Activated CD4-positive, alpha-beta T cell treated with anti-CD3 and anti-CD28 coated beads for 24 hours (primary cell): Measurements from ENCODE around the gene CAMSAP1.
"Not testable (repeated sequence)": the region's sequence is repeated elsewhere in the genome, so short reads cannot be mapped to it uniquely, and the experiment has no call there.

Experiments used
- DNase-seq, 2 donors: peaks; one replicate each; pipeline ENCODE4 v3.0.0-alpha.2; 2020; ENCODE audit warnings: low read depth in 2 of 2

The CAMSAP1 gene

DNA sequence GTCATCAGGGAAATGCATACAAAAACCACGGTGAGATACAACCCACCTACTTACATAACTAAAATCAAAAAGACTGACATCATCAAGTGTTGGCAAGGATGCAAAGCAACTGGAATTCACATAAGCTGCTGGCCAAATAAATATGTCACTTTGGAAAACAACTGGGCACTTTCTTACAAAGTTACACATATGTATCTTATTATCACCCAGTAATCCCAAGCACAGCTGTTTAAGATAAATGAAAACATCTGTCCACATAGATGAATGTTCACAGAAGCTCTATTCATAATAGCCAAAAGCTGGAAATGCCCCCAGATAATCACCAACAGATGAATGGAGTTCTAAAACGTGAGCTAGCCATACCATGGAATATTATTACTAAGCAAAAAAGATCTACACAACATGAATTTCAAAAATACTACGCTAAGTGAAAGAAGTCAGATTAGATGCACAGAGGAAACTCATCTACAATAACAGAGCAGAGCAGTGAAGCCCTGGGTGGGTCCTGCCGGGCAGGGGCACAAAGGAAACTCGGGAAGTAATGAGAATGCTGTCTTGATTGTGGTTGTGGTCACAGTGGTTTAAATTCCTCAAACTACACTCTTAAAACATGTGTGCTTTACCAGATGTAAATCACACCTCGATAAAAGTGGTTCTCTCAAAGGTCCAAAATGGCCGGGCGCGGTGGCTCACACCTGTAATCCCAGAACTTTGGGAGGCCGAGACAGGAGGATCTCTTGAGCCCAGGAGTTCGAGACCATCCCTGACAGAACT lies 8.5 kb downstream of the CAMSAP1 start:
- no peak for DNase-seq

DNA sequence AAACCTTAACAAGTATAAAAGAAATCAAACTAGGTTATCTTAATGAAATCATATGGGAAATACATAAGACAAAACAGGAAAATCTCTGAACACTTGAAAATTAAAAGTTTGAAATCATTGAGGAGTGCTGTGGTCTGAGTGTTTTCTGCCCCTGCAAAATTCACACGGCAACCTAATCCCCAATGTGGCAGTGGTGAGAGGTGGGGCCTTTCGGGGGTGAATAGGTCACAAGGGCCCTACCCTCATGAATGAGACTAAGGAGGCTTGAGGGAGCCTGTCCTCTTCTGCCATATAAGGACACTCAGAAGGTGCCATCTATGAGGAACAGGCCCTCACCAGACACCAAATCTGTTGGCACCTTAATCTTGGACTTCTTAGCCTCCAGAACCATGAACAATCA lies 10.7 kb downstream of the CAMSAP1 start:
- no peak for DNase-seq

DNA sequence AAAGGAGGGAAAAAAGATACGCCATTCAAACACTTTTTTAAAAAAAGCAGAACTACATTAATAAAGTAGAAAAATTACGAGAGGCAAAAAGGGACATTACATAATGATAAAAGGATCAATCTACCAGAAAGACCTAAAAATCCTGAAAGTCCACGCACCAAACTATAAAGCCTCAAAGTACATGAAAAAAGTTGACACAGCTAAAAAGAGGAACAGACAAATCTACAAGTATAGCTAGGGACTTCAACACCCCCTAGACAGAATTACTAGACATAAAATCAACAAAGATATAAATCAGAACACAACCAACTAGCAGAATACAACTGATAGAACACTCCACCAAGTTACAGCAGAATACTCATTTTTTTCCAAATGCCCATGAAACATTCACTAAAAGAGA lies 11.1 kb downstream of the CAMSAP1 start:
- DNase-seq = no peak

DNA sequence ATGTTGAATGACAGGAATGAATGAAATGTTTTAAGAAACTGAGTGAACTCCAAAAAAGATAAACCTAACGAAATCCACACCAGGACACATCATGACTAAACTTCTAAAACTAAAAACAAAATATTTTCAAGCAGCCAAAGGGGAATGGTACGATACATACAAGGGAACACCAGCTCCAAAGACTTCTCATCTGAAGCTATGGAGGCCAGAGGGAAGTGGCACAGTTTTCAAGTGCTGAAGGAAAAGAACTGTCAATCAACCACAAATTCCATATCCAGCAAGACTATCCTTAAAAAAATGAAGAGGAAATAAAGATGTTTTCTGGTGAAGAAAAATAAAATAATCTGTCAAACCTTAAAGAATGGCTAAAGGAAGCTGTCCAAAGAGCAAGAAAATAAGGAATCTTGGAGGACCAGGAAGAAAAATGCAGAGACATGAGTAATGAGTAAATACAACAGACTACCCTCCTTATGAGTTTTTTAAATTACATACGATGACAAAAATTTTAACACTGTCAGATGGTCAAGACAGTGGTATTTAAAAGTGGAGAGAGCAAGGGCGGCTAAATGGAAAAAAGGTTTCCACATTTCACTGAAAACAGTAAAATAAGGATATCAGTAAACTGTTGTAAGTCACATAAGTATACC lies 12.0 kb downstream of the CAMSAP1 start:
- no peak for DNase-seq

DNA sequence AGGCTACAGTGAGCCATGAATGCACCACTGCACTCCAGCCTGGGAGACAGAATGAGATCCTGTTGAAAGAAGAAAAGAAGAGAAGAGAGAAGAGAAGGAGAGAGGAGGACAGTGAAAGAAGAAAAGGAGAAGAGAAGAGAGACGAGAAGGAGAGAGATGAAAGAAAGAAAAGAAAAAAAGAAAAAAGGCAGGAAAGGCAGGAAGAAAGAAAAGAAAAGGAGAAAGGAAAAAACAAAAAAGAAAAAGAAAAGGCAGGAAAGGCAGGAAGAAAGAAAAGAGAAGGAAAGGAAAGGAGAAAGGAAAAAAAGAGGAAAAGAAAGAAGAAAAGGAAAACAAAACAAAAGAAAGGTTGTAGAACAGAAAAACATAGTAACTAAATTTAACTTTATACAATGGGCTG lies 14.2 kb downstream of the CAMSAP1 start:
- DNase-seq = no peak

DNA sequence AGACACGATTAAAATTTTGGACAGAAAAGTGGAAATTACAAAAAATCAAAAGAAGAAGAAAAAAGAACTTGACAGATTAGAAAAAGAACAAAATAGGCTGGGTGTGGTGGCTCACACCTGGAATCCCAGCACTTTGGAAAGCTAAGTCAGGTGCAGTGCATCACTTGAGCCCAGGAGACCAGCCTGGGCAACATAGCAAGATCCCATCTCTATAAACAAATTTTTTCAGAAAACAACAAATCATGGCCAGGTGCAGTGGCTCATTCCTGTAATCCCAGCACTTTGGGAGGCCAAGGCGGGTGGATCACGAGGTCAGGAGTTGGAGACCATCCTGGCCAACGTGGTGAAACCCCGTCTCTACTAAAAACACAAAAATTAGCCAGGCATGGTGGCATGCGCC lies 15.0 kb downstream of the CAMSAP1 start:
- not testable (repeated sequence) for DNase-seq

DNA sequence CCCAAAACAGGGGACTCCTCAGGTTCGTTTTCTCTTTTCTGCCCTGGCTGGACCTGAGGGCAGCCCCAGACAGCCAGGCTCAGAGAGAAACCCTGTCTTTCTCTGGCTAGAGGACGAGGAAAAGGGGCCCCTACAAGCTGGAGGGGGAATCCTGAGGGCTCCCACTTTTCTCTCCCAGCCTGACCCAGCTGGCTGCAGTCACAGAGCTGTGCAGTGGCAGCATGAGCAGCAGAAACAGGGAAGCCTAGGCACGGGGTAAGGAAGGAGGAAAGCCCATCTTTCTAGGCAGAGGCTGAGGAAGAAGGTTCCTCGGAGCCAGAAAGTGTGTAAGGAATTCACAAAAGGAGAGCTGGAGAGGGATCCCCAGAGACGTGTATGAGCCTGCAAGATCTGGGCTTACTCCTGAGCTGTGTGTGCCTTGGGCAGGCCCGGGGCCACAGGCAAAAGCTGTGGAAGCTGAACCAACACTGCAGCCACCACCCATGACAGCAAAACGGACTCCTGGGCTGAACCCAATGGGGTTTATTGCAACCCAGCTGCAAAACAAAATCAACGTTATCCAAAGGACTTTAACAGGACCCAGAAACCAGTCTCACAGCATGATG lies 16.2 kb downstream of the CAMSAP1 start:
- DNase-seq = no peak

DNA sequence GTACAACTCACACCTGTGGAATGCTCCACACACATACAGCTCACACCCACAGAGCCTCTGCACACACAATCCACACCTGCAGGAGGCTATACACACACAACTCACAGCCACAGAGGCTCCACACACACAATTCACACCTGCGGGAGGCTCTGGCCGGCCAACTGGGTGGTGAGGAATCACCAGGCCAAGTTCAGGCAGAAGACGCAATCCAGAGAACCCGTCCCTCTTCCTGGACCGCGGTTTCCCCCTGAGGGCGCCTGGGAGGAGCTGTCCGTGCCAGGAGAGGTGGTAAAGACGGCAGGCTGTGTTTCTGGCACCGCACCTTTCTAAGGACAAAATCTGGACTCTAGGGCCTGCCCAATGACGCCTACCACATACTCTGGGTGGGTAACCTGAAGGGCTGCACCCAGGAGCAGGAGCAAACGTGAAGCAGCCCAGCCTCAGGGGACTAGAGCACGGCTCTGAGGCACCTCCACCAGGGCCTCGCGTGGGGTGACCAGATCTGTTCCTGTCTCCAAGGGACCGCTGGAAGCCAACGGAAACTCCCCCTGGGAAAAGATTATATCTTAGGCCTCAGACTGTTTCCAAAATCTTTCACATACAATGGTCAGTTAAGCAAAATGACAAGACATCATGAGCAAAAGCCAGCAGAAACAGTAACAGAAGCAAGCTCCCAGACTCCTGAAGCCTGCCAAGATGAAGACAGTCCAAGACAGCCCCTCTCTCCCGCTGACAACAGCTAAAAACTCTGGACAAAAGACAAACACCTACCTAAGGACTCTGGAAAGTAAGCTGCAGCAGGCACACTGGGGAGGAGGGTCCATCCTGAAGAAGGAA lies 16.9 kb downstream of the CAMSAP1 start:
- DNase-seq = no peak

DNA sequence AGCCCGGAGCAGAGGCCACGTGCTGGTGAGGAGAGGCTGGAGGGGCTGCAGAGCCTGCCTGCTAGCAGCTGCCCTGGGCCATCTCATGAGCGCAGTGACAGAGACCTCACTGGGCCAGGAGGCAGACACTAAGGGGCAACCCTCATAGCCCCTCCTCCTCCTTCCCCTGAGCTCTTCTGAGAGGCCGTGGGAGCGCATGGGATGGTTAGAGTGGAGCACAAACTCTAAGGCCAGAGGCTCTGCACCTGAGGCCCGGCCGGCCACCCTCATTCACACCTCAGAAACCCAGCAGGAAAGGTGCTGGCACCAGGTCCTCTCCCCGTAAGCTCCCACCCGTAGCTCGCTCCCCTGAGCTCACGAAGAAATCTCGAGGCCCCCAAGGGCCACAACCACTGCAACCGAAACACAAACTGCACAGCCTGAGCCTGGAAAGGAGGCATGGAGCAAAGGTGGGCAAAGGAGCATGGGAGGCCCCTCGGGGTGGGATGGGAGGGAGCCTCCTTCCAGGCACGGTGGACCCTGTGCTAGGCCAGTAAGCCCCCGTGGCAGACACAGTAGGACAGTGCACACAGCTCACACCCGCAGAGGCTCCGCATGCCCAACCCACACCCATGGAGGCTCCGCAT lies 17.7 kb downstream of the CAMSAP1 start:
- DNase-seq = no peak

DNA sequence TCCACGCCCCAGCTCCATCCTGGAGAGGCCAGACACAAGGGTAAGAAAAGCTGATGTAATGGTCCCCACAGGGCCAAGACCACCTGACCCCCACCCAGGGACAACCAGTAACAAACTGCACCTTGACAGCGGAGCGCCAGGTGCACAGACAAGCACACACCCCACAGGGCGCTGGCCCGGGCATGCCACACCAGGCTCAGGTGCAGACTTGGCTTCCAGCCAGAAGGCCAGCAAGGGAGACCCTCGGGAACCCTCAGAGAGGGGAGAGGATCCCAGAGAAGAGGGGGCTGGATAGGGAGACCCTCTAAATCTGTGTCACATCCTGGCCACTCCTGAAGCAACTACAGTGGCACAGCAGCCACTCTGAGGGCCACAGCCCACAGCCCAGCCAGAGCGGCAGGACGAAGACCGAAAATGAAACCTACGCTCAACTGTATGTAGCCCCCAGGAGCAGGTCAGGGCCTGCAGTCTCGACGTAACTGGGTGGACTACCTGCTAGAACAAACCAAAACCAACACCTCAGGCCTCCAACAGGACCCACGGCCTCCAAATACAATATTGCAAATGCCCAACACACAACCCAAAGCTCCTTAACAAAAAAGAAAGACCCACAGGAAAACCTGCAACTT lies 18.5 kb downstream of the CAMSAP1 start:
- DNase-seq = no peak

DNA sequence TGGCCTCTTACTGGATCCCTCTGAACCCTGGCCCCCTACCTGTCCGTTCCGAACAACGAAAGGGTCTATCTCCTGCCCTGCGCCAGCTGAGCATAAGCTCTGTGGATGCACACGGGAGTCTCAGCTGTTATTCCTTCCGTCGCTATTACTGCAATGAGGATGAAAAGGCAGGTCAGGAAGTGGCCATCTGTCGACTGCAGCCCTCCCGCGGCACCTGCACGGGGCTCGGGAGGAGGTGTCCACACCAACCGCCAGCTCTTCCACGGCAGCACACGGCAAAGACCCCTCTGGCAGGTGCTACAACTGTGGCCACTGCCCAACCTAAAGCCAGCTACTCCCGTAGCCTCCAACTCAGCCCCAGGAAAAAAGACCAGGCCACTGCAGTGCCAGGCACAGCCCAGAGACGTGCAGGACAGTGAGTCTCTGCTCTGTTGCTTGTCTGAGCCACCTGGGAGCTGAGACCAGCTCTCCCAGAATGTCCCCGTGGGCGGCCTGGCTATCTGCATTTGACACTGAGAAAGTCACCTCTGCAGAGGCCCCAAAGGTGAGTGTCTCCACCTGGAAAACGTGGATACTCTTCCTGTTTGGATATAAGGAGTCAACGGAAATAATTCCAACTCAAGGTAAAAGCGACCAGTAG lies 19.1 kb downstream of the CAMSAP1 start:
- no peak for DNase-seq

DNA sequence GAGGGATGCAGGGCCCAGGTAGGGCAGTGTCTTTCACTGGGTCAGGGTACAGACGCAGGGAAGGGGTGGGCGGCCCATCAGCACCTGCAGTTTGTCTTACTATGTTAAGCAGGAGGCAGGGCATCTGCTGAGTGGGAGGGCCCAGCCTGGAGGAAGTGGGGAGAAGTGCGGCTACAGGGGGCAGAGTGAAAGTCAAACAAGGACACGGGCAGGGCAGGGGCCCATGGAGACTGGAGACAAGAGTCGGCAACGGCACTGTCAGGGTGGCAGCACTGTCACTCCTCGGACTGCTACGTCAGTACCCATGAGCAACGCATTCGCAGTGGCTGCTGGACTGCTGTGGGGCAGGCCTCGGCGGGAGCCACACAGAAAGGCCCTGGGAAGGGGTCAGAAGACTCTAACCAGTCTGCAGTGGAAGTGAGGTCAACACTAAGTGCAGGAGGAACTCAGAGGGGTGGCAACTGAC lies 19.7 kb downstream of the CAMSAP1 start:
- DNase-seq = peak; percentile 21 to 25

DNA sequence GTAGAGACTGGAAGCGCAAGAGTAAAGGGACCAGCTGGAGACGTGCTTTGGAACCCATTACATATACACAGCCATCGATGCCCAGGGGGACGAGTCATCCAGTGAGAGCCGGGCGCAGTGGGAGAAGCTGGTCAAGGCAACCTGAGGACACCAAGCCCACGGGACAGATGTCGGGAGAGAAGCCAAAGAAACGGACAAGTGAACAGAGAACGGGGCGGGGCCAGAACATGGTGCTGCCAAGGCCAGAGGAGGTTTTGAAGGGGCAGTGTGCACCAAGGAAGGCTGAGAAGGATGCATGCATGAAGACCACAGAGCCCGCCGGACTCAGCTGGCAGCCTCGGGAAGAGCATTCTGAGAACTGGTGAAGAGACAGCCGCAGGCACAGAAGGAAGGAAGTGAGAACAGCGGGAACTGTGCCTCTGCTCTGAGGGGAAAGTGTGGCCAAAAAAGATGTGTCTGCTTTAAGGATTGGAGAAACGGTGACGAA lies 20.3 kb downstream of the CAMSAP1 start:
- no peak for DNase-seq

DNA sequence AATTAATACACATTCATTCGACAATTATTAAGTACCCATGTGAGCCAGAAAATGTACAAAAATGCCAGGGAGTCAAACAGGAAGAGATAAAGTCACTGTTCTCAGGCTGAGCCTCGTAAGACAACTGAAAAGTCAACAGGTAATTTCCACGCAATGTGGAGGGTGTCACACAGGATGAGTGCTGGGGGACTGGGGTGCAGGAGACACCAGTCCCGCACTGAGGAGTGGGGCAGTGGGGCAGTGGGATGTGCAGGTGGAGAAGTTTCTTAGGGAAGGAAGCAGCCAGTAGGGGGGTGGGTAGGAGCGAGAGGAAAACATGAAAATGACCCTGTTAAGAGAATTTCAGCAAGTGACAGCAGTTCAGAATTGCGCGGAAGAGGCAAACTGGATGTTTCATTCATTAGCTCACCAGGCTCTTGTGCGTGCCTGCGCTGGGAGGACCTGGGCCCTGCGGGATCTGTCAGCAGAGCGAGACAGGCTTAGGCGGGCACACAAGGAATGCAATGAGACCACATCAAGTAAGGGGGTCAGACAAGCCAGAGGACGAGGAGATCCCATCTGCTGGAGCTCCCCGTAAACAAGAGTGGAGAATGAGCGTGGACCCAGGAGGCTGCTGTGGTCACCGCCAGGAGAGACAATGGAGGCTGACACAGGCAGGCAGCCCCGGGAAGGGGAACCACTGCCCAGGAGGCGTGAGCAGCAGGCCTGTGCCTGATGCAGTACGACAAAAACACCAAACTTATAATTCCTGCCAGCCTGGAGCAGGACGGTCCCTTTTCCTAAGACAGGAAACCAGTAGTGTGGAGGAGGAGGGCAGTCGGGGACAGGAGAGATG lies 21.0 kb downstream of the CAMSAP1 start:
- no peak for DNase-seq

DNA sequence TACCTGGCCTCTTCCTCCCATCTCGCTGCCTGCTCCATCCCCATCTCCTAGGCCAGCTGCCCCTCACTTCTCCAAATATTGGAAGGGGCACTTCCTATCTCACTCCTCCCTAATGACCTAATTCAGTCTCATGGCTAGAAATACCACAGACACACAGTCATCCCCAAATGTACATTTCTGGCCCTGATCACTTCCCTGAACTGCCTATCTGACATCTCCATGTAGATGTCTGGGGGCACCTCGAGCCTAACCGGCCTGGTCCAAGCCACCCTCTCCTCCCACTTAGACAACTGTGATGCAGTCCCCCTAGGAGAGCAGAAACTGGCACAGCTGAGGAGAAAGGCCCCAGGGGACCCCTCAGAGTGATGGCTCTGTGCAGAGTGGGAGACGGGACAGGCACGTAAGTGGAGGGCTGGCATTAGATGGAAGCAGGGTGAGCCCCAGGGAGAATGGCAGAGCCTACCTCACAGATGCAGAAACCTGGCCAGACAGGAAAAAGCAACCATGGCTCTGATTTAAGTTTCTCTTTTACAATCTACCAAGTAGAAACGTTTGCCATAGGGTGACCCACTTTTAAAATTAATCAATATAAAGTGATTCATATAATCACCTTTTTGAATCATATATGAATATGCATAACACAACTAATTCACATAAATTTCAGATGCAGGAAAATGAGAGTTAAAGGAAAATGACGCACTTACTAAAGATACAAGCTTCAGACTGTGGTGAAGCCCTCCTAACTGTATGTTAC lies 22.1 kb downstream of the CAMSAP1 start:
- DNase-seq = no peak

DNA sequence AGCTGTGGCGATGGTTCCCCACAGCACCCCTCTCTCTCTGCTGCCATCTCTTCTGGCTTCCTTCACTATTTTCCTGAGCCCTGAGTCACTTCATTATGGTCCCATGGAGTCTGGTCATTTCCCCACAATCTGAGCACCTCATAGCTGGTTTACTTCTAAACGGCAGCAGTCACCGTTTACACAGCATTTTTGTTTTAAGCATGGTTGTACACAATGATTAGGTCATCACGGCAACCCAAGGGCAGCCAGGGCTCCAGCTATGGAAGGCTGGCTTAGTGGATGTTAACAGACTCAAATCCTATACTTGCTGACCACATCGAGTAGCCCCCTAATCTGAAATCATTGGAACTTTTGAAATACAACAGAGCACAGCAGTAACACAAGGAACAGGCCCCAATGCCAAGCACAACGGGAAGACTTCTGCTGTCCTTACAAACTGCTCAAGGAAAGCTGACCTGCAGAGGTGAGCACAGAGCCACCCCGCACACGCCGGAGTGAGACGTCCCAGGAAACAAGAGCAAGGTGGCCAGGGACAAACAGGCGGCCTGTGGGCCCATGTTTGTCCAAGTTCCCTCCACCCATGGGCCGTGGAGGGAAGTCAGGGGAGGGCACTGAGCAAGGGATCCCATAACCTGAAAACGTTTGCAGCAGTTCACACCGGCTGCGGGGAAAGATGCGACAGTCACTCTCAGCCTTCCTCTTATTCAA lies 22.9 kb downstream of the CAMSAP1 start:
- DNase-seq = no peak

DNA sequence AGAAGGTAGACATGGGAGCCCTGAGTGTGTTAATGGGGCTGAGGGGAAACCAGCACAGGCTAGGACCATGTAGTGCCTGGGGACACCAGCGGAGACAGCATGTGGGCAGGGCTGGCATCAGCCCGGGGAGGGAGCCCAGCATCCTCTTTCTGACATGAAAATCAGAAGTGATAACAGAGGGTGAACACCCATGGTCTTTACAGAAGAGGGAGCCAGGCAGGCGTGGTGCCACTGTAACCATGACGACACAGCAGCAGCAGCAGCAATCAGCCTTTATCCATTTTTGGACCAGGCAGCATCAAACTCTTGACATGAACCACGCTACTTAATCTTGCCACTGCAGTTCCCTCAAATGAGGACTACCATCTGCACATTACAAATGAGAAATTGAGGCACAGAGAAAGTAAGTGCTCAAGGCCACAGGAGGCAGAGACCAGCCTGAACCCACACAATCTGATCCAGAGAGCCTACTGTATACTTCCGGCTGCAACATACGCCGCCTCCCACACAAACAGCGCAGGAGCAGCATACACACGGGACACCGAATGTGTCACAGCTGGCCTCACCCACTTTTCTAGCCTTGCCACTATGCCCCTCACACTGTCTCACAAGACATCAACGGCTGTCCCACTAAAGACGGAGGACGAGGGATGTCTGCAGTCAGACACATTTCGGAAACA lies 23.8 kb downstream of the CAMSAP1 start:
- DNase-seq = no peak

DNA sequence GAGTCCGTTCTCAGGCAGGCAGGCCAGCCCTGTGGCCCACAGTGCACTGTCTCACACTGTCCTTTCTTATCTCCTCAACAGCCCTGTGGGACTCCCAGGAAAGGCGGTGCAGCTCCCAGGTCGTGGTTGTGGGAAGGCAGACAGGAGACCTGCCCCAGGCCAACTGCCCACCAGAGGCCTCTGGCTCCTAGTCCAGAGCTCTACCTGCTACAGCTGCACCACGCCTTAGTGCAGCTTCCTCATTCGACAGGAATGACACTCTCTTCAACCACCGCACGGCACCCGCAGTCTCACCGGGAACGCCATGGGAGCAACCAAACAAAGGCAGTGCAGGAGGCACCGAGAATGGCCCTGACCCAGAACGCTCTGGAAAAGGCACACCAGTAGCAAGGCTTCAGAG lies 25.3 kb downstream of the CAMSAP1 start:
- DNase-seq = no peak
